ENCODE results near the gene LHX8. TPM values are rescaled to one million over a fixed set of nuclear protein-coding genes. Genes with fewer than 3 reads are reported as not detected.
A peak's percentile ranks its signal among the peaks of the same experiment; 100 is the strongest.

Gene LHX8
- total and polyA plus RNA-seq, 10 of the 15 experiments (the other 5 are each of a cell fraction or from before 2014, with no cell fraction given), result not detected

DNA sequence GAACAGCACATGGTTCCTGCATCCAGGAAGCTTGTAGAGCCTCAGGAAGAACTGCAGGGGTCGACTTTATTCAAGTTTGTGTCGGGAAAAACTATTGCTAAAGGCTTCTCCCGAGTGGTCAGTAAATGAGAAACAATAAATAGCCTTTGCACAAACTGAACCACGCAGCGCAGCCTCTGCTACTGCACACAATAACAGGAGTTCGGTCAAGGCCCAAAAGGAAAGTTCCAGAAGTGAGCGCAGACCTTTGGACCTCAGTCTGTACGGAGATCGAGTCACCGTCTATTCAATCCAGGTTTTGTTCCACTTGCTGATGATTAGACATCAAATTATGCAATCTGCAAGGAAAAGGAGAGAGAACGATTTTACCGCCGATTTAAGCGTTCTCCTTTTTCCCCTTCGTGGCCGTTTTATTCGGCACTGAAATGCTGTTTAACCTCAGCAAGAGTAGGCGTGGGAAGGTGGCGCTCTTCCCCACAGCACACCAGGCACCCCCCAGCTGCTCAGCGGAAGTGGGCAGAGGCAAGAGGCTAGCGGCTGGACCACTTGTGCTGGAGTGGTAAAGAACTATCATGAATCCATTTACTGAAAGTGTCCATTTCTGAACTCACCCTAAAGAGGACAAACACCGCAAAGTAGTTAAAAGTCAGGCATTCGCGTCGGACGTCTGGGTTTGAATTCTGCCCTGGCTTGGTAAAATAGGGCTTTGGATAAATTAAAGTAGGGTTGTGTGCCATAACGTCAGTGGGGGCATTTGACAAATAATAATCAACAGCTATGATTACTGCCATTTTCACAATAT, 6.1 kb upstream of the LHX8 start (continued):
- TF ChIP-seq, protein P1, sequence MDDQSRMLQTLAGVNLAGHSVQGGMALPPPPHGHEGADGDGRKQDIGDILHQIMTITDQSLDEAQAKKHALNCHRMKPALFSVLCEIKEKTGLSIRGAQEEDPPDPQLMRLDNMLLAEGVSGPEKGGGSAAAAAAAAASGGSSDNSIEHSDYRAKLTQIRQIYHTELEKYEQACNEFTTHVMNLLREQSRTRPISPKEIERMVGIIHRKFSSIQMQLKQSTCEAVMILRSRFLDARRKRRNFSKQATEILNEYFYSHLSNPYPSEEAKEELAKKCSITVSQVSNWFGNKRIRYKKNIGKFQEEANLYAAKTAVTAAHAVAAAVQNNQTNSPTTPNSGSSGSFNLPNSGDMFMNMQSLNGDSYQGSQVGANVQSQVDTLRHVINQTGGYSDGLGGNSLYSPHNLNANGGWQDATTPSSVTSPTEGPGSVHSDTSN (IDR thresholded peaks at IDR 0.05; ENCODE audit: insufficient replicate concordance, low read depth, low read length), result no peak
- no peak for TF ChIP-seq MXI1 (IDR thresholded peaks at IDR 0.05; ENCODE audit: low read depth, low read length)
- TF ChIP-seq, protein P2, sequence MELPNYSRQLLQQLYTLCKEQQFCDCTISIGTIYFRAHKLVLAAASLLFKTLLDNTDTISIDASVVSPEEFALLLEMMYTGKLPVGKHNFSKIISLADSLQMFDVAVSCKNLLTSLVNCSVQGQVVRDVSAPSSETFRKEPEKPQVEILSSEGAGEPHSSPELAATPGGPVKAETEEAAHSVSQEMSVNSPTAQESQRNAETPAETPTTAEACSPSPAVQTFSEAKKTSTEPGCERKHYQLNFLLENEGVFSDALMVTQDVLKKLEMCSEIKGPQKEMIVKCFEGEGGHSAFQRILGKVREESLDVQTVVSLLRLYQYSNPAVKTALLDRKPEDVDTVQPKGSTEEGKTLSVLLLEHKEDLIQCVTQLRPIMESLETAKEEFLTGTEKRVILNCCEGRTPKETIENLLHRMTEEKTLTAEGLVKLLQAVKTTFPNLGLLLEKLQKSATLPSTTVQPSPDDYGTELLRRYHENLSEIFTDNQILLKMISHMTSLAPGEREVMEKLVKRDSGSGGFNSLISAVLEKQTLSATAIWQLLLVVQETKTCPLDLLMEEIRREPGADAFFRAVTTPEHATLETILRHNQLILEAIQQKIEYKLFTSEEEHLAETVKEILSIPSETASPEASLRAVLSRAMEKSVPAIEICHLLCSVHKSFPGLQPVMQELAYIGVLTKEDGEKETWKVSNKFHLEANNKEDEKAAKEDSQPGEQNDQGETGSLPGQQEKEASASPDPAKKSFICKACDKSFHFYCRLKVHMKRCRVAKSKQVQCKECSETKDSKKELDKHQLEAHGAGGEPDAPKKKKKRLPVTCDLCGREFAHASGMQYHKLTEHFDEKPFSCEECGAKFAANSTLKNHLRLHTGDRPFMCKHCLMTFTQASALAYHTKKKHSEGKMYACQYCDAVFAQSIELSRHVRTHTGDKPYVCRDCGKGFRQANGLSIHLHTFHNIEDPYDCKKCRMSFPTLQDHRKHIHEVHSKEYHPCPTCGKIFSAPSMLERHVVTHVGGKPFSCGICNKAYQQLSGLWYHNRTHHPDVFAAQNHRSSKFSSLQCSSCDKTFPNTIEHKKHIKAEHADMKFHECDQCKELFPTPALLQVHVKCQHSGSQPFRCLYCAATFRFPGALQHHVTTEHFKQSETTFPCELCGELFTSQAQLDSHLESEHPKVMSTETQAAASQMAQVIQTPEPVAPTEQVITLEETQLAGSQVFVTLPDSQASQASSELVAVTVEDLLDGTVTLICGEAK (IDR thresholded peaks at IDR 0.05; ENCODE audit: borderline replicate concordance), result no peak
- TF ChIP-seq, protein P3, sequence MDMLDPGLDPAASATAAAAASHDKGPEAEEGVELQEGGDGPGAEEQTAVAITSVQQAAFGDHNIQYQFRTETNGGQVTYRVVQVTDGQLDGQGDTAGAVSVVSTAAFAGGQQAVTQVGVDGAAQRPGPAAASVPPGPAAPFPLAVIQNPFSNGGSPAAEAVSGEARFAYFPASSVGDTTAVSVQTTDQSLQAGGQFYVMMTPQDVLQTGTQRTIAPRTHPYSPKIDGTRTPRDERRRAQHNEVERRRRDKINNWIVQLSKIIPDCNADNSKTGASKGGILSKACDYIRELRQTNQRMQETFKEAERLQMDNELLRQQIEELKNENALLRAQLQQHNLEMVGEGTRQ (IDR thresholded peaks at IDR 0.05; ENCODE audit: borderline replicate concordance, low read depth, low read length), result no peak

DNA sequence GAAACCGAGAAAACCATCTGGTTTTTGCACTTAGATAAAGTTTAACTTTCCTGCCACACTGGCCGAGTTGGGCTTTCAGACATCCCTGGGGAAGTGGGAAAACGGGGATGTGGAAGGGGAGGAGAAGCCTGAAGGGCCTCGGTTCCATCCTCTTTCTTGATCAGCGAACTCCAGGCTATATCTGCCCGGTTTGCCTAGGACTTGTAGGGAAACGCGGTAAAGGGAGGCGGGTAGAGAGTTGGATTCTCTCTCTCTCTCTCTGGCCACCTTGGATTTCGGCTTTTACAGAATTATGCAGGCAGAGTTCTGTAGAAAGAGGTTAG, 4.6 kb upstream of the LHX8 start:
- no peaks in the 10 kb centered on the region for H3K4me1 ChIP-seq (ENCODE audit: control insufficient read depth, insufficient read depth, low read length)
- ChIA-PET SMC1A (ENCODE audit: uncharacterized antibody, unreplicated experiment) (no interaction called here), POLR2A (no interaction called here), RAD21 (ENCODE audit: unreplicated experiment) (no interaction called here), CTCF (no interaction called here)
- H3K27me3 ChIP-seq (replicated peaks in 1 of 2; ENCODE audit: control insufficient read depth in 2 of 2, insufficient read depth in 2 of 2, low read length in 1 of 2), result peaks cover 12 to 36% of the 10 kb centered on the region in 2 experiments
- no peak overlapping the region for H3K4me3 ChIP-seq
- intact Hi-C loops (cut with micrococcal nuclease; ENCODE audit: unreplicated experiment) (no loop called here), in situ Hi-C loops (cut with MboI) (no loop called here)
- DNase-seq (ENCODE audit: low read depth, low spot score), result no peak
- no peaks in the 10 kb centered on the region for H3K79me2 ChIP-seq (ENCODE audit: control insufficient read depth, insufficient read depth, low read length)
- no peak for ATAC-seq
- 23% methylated on average over 10 of the region's 10 CpGs for WGBS (ENCODE audit: insufficient coverage, insufficient replicate concordance, low lambda C conversion rate, missing lambda C conversion rate)
- no peak overlapping the region for H3K4me2 ChIP-seq (ENCODE audit: control insufficient read depth, insufficient read depth)
- no peaks in the 10 kb centered on the region; the same call in 2 of the 3 replicates for H3K9me3 ChIP-seq (replicated peaks; ENCODE audit: control insufficient read depth, insufficient read depth, low read length)
- FAIRE-seq, result no peak
- H3K36me3 ChIP-seq (ENCODE audit: control insufficient read depth in 2 of 2, insufficient read depth in 2 of 2, low read length in 1 of 2), result no peaks in the 10 kb centered on the region
- H2AFZ ChIP-seq (ENCODE audit: control insufficient read depth, low read depth, low read length), result no peak overlapping the region
- H4K20me1 ChIP-seq (ENCODE audit: control insufficient read depth, insufficient read depth), result no peaks in the 10 kb centered on the region
- H3K9ac ChIP-seq (ENCODE audit: control insufficient read depth, insufficient read depth, low read length), result no peak overlapping the region
- no peak for TF ChIP-seq SUPT20H (IDR thresholded peaks at IDR 0.05; ENCODE audit: borderline replicate concordance, control insufficient read depth, low read depth, low read length)
- peak; percentile 40 for TF ChIP-seq SUZ12 (IDR thresholded peaks at IDR 0.05; ENCODE audit: unreplicated experiment)
- no peak for TF ChIP-seq ASH2L (IDR thresholded peaks at IDR 0.05; ENCODE audit: borderline replicate concordance, low read depth)
- TF ChIP-seq RUNX3 (IDR thresholded peaks at IDR 0.05; ENCODE audit: low read length), result no peak
- no peak overlapping the region for H3K27ac ChIP-seq (ENCODE audit: control insufficient read depth, insufficient read depth)
- BruUV-seq (replicated peaks), result no TSS peak
